K562 (cell line): ENCODE results near the gene ATL3. TPM values are rescaled to one million over a fixed set of nuclear protein-coding genes. Genes with fewer than 3 reads are reported as not detected.

ENCODE experiments used
- ARHGAP35 ChIP-seq: fragments of 450-650 bp; IDR thresholded peaks from 2 replicates; pipeline ENCODE4 v1.6.1; 2018; ENCODE audit not compliant: partially characterized antibody
- ARID1B ChIP-seq: fragments of 450-650 bp; IDR thresholded peaks from 2 replicates; pipeline ENCODE4 v1.6.1; 2016; ENCODE audit warnings: antibody characterized with exemption, mild to moderate bottlenecking, inconsistent platforms
- CREBBP ChIP-seq: IDR thresholded peaks from one replicate; pipeline ENCODE4 v1.6.1; 2012; ENCODE audit warnings: low read depth, mild to moderate bottlenecking, control low read depth, inconsistent platforms, low read length
- ELF2 ChIP-seq: fragments of 250-450 bp; sonication (Bioruptor Pico); IDR thresholded peaks from 2 replicates; pipeline ENCODE4 v1.5.0; 2021; ENCODE audit warnings: mild to moderate bottlenecking
- ETV5 ChIP-seq: sonication (generic); formaldehyde crosslinking; IDR thresholded peaks from 2 replicates; pipeline ENCODE4 v1.4.0; 2020; ENCODE audit warnings: low read depth, mild to moderate bottlenecking, missing genetic modification reagents
- FOXK2 ChIP-seq, 2 experiments: fragments of 450-650 bp; IDR thresholded peaks in 1 of 2; conservative IDR thresholded peaks in 1 of 2; 2 replicates each; pipeline ENCODE4 v1.6.1; 2016; ENCODE audit warnings: low read depth in 2 of 2, mild to moderate bottlenecking in 1 of 2
- HSF4 ChIP-seq: fragments of 250-450 bp; sonication (Bioruptor Pico); IDR thresholded peaks from 2 replicates; pipeline ENCODE4 v2.1.2; 2022; ENCODE audit warnings: mild to moderate bottlenecking, moderate library complexity, borderline replicate concordance
- NFXL1 ChIP-seq: fragments of 450-650 bp; formaldehyde crosslinking; IDR thresholded peaks from 2 replicates; pipeline ENCODE4 v1.4.0; 2021; ENCODE audit warnings: mild to moderate bottlenecking
- RAD21 ChIP-seq, 2 experiments: fragments of 250-450 bp in 1 of 2; fragments of 450-650 bp in 1 of 2; sonication (Bioruptor Pico) in 1 of 2; formaldehyde crosslinking in 1 of 2; IDR thresholded peaks in 1 of 2; conservative IDR thresholded peaks in 1 of 2; 2 replicates each; pipeline versions ENCODE4 v1.4.0 to v1.8.0; 2020 to 2022; ENCODE audit warnings: mild to moderate bottlenecking in 2 of 2, moderate library complexity in 1 of 2
- SIN3A ChIP-seq, 2 experiments: fragments of 150-350 bp in 1 of 2; IDR thresholded peaks; 2 replicates each; pipeline ENCODE4 v1.6.1; 2011 to 2016; ENCODE audit warnings: borderline replicate concordance in 2 of 2, low read depth in 2 of 2, low read length in 2 of 2, mild to moderate bottlenecking in 2 of 2, moderate library complexity in 2 of 2; ENCODE audit not compliant: control insufficient read depth in 1 of 2
- SLC30A9 ChIP-seq: fragments of 250-450 bp; sonication (Bioruptor Pico); IDR thresholded peaks from 2 replicates; pipeline ENCODE4 v1.8.0; 2022; ENCODE audit warnings: mild to moderate bottlenecking, moderate library complexity
- SP2 ChIP-seq: IDR thresholded peaks from 2 replicates; pipeline ENCODE4 v1.6.1; 2011; ENCODE audit warnings: mild to moderate bottlenecking, low read depth, low read length, moderate library complexity; ENCODE audit not compliant: poor library complexity, severe bottlenecking; ENCODE audit errors: extremely low read depth
- THRAP3 ChIP-seq: fragments of 450-650 bp; IDR thresholded peaks from 2 replicates; pipeline ENCODE4 v1.6.1; 2016; ENCODE audit warnings: mild to moderate bottlenecking, inconsistent platforms, borderline replicate concordance
- ZBTB1 ChIP-seq: sonication (generic); formaldehyde crosslinking; IDR thresholded peaks from 2 replicates; pipeline ENCODE4 v1.8.1; 2023; ENCODE audit warnings: missing genetic modification reagents, low read depth, mild to moderate bottlenecking, borderline replicate concordance
- ZNF57 ChIP-seq: fragments of 450-650 bp; formaldehyde crosslinking; IDR thresholded peaks from 2 replicates; pipeline ENCODE4 v1.4.0; 2020; ENCODE audit warnings: mild to moderate bottlenecking, moderate library complexity
- ZNF778 ChIP-seq: fragments of 450-650 bp; formaldehyde crosslinking; IDR thresholded peaks from 2 replicates; pipeline ENCODE4 v1.4.0; 2020; ENCODE audit warnings: mild to moderate bottlenecking, moderate library complexity
- polyA plus RNA-seq, 8 experiments: library from polyadenylated mRNA; depleted of rRNA in 4 of 8; stranded (reverse) in 5 of 8; unstranded in 3 of 8; fragments of >200 nt; fragmentation: Nextera tagmentation in 2 of 8; fragmentation: Illumina TruSeq in 1 of 8; extraction: Ambion mirVana in 2 of 8; extraction: Trizol in 1 of 8; gene quantifications; 2 replicates each; pipeline versions ENCODE4 v1.2.1 to v1.2.3, GENCODE V29; 2011 to 2014; ENCODE audit warnings: inconsistent platforms in 1 of 8, missing spikeins in 1 of 8
- total RNA-seq, 7 experiments: library from RNA; depleted of rRNA in 6 of 7; stranded (reverse); fragments of >200 nt in 6 of 7; fragmentation: Illumina TruSeq in 2 of 7; extraction: Trizol in 2 of 7; gene quantifications; 2 replicates each; pipeline versions ENCODE4 v1.2.1 to v1.2.3, GENCODE V29; 2011 to 2021; ENCODE audit warnings: low replicate concordance in 1 of 7
- TF ChIP-seq, protein P1 (sequence below): sonication (generic); formaldehyde crosslinking; IDR thresholded peaks from 2 replicates; pipeline ENCODE4 v1.8.1; 2023; ENCODE audit warnings: mild to moderate bottlenecking, missing genetic modification reagents, moderate library complexity
- TF ChIP-seq, protein P2 (sequence below): IDR thresholded peaks from 2 replicates; pipeline ENCODE4 v1.6.1; 2011; ENCODE audit warnings: borderline replicate concordance, low read depth, mild to moderate bottlenecking, moderate library complexity, low read length; ENCODE audit not compliant: insufficient read depth, poor library complexity, severe bottlenecking
- TF ChIP-seq, protein P3 (sequence below): fragments of 450-650 bp; IDR thresholded peaks from 2 replicates; pipeline ENCODE4 v1.6.1; 2018; ENCODE audit not compliant: partially characterized antibody

The ATL3 gene
- total and polyA plus RNA-seq, 9 of the 15 experiments (the other 6 are each of a cell fraction or from before 2014, with no cell fraction given), result 18.2 to 39.8 (median 23.9) TPM

DNA sequence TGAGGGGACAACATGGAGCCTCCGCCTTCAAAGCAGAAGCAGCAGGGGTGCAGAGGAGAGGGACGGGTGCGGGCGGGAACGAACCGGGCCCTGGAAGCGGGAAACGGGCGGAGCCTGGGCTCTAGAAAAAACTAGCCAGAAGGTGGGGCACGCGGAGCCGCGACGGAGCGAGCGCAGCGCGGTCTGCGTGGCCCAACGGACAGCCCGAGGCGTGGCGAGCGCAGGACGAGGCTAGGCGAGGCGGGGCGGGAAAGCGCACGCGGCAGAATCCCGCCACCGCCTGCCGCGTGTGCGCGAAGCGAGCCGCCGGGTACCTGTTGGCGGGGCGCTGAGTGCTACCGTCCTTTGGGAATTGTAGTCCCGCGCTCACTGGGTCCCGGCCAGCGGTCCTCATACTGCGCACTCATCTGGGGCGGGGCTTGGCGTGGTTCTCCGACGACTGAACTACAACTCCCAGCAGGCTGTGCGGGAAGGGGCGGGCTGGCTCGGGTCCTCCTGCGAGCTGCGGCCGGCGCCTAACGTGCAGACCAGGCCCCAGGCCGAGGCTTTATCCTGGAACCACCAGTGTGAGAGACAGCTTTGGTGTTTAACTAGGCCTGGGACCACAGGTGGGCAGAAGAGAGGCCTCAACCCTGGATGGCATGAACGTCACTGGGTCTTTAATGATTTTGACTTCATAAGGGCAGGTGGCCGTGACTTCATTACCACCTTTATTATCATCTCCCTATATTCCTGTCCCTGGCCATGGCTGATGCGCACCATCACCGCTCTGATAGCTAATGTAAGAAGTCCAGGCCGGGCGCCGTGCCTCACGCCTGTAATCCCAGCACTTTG, at the start of gene ATL3 (continued):
- TF ChIP-seq, protein P1, sequence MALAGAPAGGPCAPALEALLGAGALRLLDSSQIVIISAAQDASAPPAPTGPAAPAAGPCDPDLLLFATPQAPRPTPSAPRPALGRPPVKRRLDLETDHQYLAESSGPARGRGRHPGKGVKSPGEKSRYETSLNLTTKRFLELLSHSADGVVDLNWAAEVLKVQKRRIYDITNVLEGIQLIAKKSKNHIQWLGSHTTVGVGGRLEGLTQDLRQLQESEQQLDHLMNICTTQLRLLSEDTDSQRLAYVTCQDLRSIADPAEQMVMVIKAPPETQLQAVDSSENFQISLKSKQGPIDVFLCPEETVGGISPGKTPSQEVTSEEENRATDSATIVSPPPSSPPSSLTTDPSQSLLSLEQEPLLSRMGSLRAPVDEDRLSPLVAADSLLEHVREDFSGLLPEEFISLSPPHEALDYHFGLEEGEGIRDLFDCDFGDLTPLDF (CRISPR knock-in tag), result peak; percentile 100
- TF ChIP-seq HSF4 (CRISPR knock-in tag) (peak; percentile 20; the same call in 1 of the 2 replicates), ARHGAP35 (no peak), THRAP3 (no peak), CREBBP (no peak), ZNF778 (CRISPR knock-in tag) (no peak), SIN3A (IDR thresholded peaks at IDR 0.05; ENCODE audit: borderline replicate concordance in 2 of 2, control insufficient read depth in 1 of 2, low read depth in 2 of 2, low read length in 2 of 2) (no peak; a peak in 1 of 4 replicates), SLC30A9 (CRISPR knock-in tag) (no peak), FOXK2 (conservative IDR thresholded peaks at IDR 0.05 in 1 of 2, IDR thresholded peaks at IDR 0.05 in 1 of 2; ENCODE audit: low read depth in 2 of 2) (0 out of 4 replicates have a peak, but pooled peaks of 1 of the 2 experiments have one; percentile 7), ZNF57 (no peak), ETV5 (CRISPR knock-in tag) (peak; percentile 96), ELF2 (CRISPR knock-in tag) (no peak), RAD21 (CRISPR knock-in tag; conservative IDR thresholded peaks at IDR 0.05 in 1 of 2, IDR thresholded peaks at IDR 0.05 in 1 of 2) (peak; percentile 31 to 33), ARID1B (no peak; the same call in 1 of the 2 replicates), ZBTB1 (CRISPR knock-in tag) (peak; percentile 99), NFXL1 (CRISPR knock-in tag) (no peak), SP2 (no peak)
- TF ChIP-seq, protein P2, sequence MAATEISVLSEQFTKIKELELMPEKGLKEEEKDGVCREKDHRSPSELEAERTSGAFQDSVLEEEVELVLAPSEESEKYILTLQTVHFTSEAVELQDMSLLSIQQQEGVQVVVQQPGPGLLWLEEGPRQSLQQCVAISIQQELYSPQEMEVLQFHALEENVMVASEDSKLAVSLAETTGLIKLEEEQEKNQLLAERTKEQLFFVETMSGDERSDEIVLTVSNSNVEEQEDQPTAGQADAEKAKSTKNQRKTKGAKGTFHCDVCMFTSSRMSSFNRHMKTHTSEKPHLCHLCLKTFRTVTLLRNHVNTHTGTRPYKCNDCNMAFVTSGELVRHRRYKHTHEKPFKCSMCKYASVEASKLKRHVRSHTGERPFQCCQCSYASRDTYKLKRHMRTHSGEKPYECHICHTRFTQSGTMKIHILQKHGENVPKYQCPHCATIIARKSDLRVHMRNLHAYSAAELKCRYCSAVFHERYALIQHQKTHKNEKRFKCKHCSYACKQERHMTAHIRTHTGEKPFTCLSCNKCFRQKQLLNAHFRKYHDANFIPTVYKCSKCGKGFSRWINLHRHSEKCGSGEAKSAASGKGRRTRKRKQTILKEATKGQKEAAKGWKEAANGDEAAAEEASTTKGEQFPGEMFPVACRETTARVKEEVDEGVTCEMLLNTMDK, result peak; percentile 1
- TF ChIP-seq, protein P3, sequence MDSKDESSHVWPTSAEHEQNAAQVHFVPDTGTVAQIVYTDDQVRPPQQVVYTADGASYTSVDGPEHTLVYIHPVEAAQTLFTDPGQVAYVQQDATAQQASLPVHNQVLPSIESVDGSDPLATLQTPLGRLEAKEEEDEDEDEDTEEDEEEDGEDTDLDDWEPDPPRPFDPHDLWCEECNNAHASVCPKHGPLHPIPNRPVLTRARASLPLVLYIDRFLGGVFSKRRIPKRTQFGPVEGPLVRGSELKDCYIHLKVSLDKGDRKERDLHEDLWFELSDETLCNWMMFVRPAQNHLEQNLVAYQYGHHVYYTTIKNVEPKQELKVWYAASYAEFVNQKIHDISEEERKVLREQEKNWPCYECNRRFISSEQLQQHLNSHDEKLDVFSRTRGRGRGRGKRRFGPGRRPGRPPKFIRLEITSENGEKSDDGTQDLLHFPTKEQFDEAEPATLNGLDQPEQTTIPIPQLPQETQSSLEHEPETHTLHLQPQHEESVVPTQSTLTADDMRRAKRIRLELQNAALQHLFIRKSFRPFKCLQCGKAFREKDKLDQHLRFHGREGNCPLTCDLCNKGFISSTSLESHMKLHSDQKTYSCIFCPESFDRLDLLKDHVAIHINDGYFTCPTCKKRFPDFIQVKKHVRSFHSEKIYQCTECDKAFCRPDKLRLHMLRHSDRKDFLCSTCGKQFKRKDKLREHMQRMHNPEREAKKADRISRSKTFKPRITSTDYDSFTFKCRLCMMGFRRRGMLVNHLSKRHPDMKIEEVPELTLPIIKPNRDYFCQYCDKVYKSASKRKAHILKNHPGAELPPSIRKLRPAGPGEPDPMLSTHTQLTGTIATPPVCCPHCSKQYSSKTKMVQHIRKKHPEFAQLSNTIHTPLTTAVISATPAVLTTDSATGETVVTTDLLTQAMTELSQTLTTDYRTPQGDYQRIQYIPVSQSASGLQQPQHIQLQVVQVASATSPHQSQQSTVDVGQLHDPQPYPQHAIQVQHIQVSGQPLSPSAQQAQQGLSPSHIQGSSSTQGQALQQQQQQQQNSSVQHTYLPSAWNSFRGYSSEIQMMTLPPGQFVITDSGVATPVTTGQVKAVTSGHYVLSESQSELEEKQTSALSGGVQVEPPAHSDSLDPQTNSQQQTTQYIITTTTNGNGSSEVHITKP, result peak; percentile 42
